ENCODE results near the gene APOA4. TPM values are rescaled to one million over a fixed set of nuclear protein-coding genes. Genes with fewer than 3 reads are reported as not detected.

Gene APOA4
- total and polyA plus RNA-seq, 2 experiments from 2014 or later = not detected

GRCh38 chr11:116827461-116827860 lies 4.4 kb upstream of the APOA4 start:
- Histone ChIP-seq H3K9me2 (ENCODE audit: insufficient read depth) (no peaks in the 10 kb centered on the region), H4K20me1 (replicated peaks; ENCODE audit: insufficient read depth) (no peaks in the 10 kb centered on the region), H3K4me1 (ENCODE audit: insufficient read depth) (no peaks in the 10 kb centered on the region), H3K27me3 (ENCODE audit: insufficient read depth) (no peaks in the 10 kb centered on the region), H3K27ac (ENCODE audit: low read depth) (no peak overlapping the region), H3K36me3 (ENCODE audit: insufficient read depth) (no peaks in the 10 kb centered on the region), H3K79me2 (replicated peaks; ENCODE audit: insufficient read depth) (no peaks in the 10 kb centered on the region), H3K4me3 (no peak overlapping the region), H2AFZ (no peak overlapping the region), H3F3A (replicated peaks; ENCODE audit: low read depth) (no peaks in the 10 kb centered on the region), H3K4me2 (no peak overlapping the region)
- Mint-ChIP-seq H3K36me3 (ENCODE audit: low read depth) (no peaks in the 10 kb centered on the region), H3K27ac (no peak overlapping the region), H3K27me3 (ENCODE audit: insufficient read depth, low read depth, poor library complexity) (peaks cover 6% of the 10 kb centered on the region), H3K4me1 (peaks cover 5% of the 10 kb centered on the region), H3K9me3 (no peaks in the 10 kb centered on the region), H3K4me3 (no peak overlapping the region)
- ATAC-seq = no peak
- no peak for TF ChIP-seq EZH2 (IDR thresholded peaks at IDR 0.05; ENCODE audit: low read depth, unreplicated experiment)
- TF ChIP-seq CTCF (conservative IDR thresholded peaks at IDR 0.05; ENCODE audit: low read depth in 2 of 2) = no peak
- no peak for TF ChIP-seq ETS1 (IDR thresholded peaks at IDR 0.05)
- no peak for TF ChIP-seq REST (IDR thresholded peaks at IDR 0.05; ENCODE audit: unreplicated experiment)
- no peak for TF ChIP-seq NANOG (IDR thresholded peaks at IDR 0.05; ENCODE audit: borderline replicate concordance)
- TF ChIP-seq ZNF462 (CRISPR knock-in tag; IDR thresholded peaks at IDR 0.05) = no peak
- no peak for TF ChIP-seq CREB1 (CRISPR knock-in tag; IDR thresholded peaks at IDR 0.05; ENCODE audit: low read depth)
- no peak for TF ChIP-seq ZNF331 (CRISPR knock-in tag; IDR thresholded peaks at IDR 0.05; ENCODE audit: low read depth)
- TF ChIP-seq JUNB (IDR thresholded peaks at IDR 0.05; ENCODE audit: unreplicated experiment) = no peak
- no peak for TF ChIP-seq STAT1 (IDR thresholded peaks at IDR 0.05; ENCODE audit: unreplicated experiment)
- TF ChIP-seq EZH2phosphoT487 (IDR thresholded peaks at IDR 0.05; ENCODE audit: unreplicated experiment) = no peak
- no peak for TF ChIP-seq POLR2AphosphoS5 (IDR thresholded peaks at IDR 0.05; ENCODE audit: low read depth)
- TF ChIP-seq ZNF114 (CRISPR knock-in tag; IDR thresholded peaks at IDR 0.05) = no peak
- no peak for DNase-seq (ENCODE audit: low spot score)
